M059J (cell line): Measurements from ENCODE around the gene ARRB2. TPM values are rescaled to one million over a fixed set of nuclear protein-coding genes. Genes with fewer than 3 reads are reported as not detected.

ENCODE experiments used
- DNase-seq: peaks from one replicate; pipeline ENCODE4 v3.0.0-alpha.2; 2012; ENCODE audit warnings: low read depth
- total RNA-seq: library from RNA; depleted of rRNA; stranded (reverse); fragments of >200 nt; shearing (Covaris generic); gene quantifications from 2 replicates; pipeline ENCODE4 v1.2.3, GENCODE V29; 2014; rRNA removed

ARRB2 gene
- total RNA-seq, 1 experiment from 2014 or later = 12.5 TPM

GRCh38 chr17:4753392-4753791 is 43.0 kb downstream of the ARRB2 start:
- DNase-seq = no peak

DNA sequence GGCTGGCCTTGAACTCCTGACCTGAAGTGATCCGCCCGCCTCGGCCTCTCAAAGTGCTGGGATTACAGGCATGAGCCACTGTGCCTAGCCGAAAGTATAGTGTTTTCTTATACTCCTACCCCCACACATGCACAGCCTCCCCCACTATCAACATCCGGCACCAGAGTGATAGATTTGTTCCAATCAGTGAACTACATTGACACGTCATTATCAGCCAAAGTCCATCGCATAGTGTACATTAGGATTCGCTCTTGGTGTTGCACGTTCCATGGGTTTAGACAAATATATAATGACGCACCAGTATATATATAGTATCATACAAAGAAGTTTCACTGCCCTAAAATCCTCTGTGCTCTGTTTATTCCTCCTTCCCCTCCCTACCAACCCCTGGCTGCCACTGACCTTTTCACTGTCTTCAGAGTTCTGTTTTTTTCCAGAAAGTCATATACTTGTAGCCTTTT is 49.4 kb downstream of the ARRB2 start:
- no peak for DNase-seq

- no peak for DNase-seq
Measured at GRCh38 chr17:4764595-4764994, 54.2 kb downstream of the ARRB2 start.

DNA sequence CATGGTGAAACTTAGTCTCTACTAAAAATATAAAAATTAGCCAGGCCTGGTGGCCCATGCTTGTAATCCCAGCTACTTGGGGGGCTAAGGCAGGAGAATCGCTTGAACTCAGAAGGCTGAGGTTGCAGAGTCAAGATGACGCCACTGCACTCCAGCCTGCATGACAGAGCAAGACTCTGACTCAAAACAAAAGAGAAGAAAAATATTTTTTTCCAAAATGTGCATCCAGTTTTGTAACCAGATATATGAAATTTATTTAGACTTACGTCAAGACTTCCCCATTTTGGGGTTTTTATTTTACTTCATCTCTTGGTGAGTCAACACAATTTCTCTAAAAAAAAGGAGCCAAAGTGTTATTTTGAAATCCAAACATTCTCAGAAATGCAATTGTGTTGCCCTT is 55.8 kb downstream of the ARRB2 start:
- no peak for DNase-seq

DNA sequence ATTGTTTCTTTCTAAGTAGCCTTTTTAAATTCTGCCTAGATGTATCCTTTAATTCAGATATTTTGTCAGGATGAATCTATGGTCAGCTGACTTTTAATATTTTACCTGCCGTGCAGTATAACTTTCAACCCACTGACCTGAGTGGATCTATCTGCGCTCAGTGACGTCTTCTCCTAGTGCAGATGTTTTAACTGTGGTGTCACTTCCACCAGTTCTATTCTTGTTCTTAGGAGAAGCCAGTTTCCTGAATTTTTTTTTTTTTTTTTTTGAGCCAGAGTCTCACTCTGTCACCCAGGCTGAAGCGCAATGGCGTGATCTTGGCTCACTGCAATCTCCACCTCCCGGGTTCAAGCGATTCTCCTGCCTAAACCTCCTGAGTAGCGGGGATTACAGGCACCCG is 56.3 kb downstream of the ARRB2 start:
- DNase-seq = no peak

GRCh38 chr17:4768298-4768697 is 57.9 kb downstream of the ARRB2 start:
- DNase-seq = no peak

GRCh38 chr17:4769628-4770027 is 59.2 kb downstream of the ARRB2 start:
- peak; percentile 43 for DNase-seq

Other genes starting within 250 kb of the ARRB2 start
- gene SPNS2, start 211.8 kb upstream of the ARRB2 start, total RNA-seq = 0.52 and 0.54 TPM in 2 replicates
- 26.9 and 45.3 TPM in 2 replicates for gene MYBBP1A, start 155.2 kb upstream of the ARRB2 start, total RNA-seq
- gene GGT6, start 150.1 kb upstream of the ARRB2 start, total RNA-seq = not detected in 2 replicates
- not detected in 2 replicates for gene SMTNL2, start 126.1 kb upstream of the ARRB2 start, total RNA-seq
- not detected in 2 replicates for gene ALOX15, start 69.0 kb upstream of the ARRB2 start, total RNA-seq
- 12.5 and 20.8 TPM in 2 replicates for gene PELP1, start 6.5 kb upstream of the ARRB2 start, total RNA-seq
- 15.4 and 18.7 TPM in 2 replicates for gene MED11, start 20.8 kb downstream of the ARRB2 start, total RNA-seq
- not detected in 2 replicates for gene ZMYND15, start 29.2 kb downstream of the ARRB2 start, total RNA-seq
- 2.9 and 5.5 TPM in 2 replicates for gene CXCL16, start 29.3 kb downstream of the ARRB2 start, total RNA-seq
- gene TM4SF5, start 61.3 kb downstream of the ARRB2 start, total RNA-seq = not detected in 2 replicates
- 0.34 TPM in 1 of 2 replicates, not detected in the other for gene VMO1, start 75.7 kb downstream of the ARRB2 start, total RNA-seq
- not detected in 2 replicates for gene GLTPD2, start 78.3 kb downstream of the ARRB2 start, total RNA-seq
- 296 and 331 TPM in 2 replicates for gene PSMB6, start 85.5 kb downstream of the ARRB2 start, total RNA-seq
- gene PLD2, start 96.5 kb downstream of the ARRB2 start, total RNA-seq = 3.7 and 7.5 TPM in 2 replicates
- gene MINK1, start 122.7 kb downstream of the ARRB2 start, total RNA-seq = 20.2 and 28.7 TPM in 2 replicates
- gene C17orf107, start 188.9 kb downstream of the ARRB2 start, total RNA-seq = 0.20 TPM in 1 of 2 replicates, not detected in the other
- gene CHRNE, start 192.5 kb downstream of the ARRB2 start, total RNA-seq = 0.02 TPM in 1 of 2 replicates, not detected in the other
- 0.05 TPM in 1 of 2 replicates, not detected in the other for gene GP1BA, start 221.6 kb downstream of the ARRB2 start, total RNA-seq
- 87.0 and 103 TPM in 2 replicates for gene SLC25A11, start 229.4 kb downstream of the ARRB2 start, total RNA-seq
- 27.8 and 30.5 TPM in 2 replicates for gene RNF167, start 229.6 kb downstream of the ARRB2 start, total RNA-seq
- gene PFN1, start 237.9 kb downstream of the ARRB2 start, total RNA-seq = 1,238 and 1,483 TPM in 2 replicates
- gene ENO3, start 240.5 kb downstream of the ARRB2 start, total RNA-seq = 0.27 and 1.1 TPM in 2 replicates